Ecto neural progenitor cell (in vitro differentiated cells): ENCODE results near the gene ATP6V0D1.
A peak's percentile ranks its signal among the peaks of the same experiment; 100 is the strongest.
"Not testable (repeated sequence)": the region's sequence is repeated elsewhere in the genome, so short reads cannot be mapped to it uniquely, and the experiment has no call there.

Source experiments
- DNase-seq: peaks from one replicate; pipeline ENCODE4 v3.0.0-alpha.2; 2018; ENCODE audit warnings: low spot score

The ATP6V0D1 gene

GRCh38 chr16:67480833-67481560, at the start of gene ATP6V0D1:
Gene ATP6V0D1 (minus strand): TSS chr16:67481157. CDS start chr16:67481086, 71 bp downstream.
- peak; percentile 99 for DNase-seq

- DNase-seq: no peak
Measured at GRCh38 chr16:67530013-67530939, 49.3 kb upstream of the ATP6V0D1 start.

GRCh38 chr16:67529582-67530012, 48.6 kb upstream of the ATP6V0D1 start:
- no peak for DNase-seq

GRCh38 chr16:67528870-67529581, 48.1 kb upstream of the ATP6V0D1 start:
- DNase-seq: peak; percentile 83

- peak; percentile 76 for DNase-seq
Measured at GRCh38 chr16:67528222-67528869, 47.4 kb upstream of the ATP6V0D1 start, which contains the start of gene RIPOR1. Gene RIPOR1 (plus strand): TSS chr16:67528829. CDS start chr16:67538447, 9,618 bp downstream.

- DNase-seq: no peak
Measured at GRCh38 chr16:67526149-67526791, 45.3 kb upstream of the ATP6V0D1 start.

- no peak for DNase-seq
Measured at GRCh38 chr16:67525176-67525860, 44.4 kb upstream of the ATP6V0D1 start.

- peak; percentile 96 for DNase-seq
Measured at GRCh38 chr16:67521095-67521804, 40.3 kb upstream of the ATP6V0D1 start.

GRCh38 chr16:67519242-67519641, 38.3 kb upstream of the ATP6V0D1 start:
- no peak for DNase-seq

- no peak for DNase-seq
Measured at GRCh38 chr16:67518676-67519075, 37.7 kb upstream of the ATP6V0D1 start.

- DNase-seq: no peak
Measured at GRCh38 chr16:67517661-67518423, 36.9 kb upstream of the ATP6V0D1 start.

- DNase-seq: no peak
Measured at GRCh38 chr16:67517155-67517445, 36.1 kb upstream of the ATP6V0D1 start.

- DNase-seq: no peak
Measured at GRCh38 chr16:67516296-67517154, 35.6 kb upstream of the ATP6V0D1 start.

GRCh38 chr16:67514382-67514828, 33.4 kb upstream of the ATP6V0D1 start:
- peak; percentile 65 for DNase-seq

- not testable (repeated sequence) for DNase-seq
Measured at GRCh38 chr16:67513892-67514291, 32.9 kb upstream of the ATP6V0D1 start.

- no peak for DNase-seq
Measured at GRCh38 chr16:67509016-67509415, 28.1 kb upstream of the ATP6V0D1 start.

GRCh38 chr16:67506468-67506867, 25.5 kb upstream of the ATP6V0D1 start:
- no peak for DNase-seq
